ENCODE measurements around the gene SCRT2. TPM values are rescaled to one million over a fixed set of nuclear protein-coding genes. Genes with fewer than 3 reads are reported as not detected.

SCRT2 gene
- total and polyA plus RNA-seq, 2 donors (not counting 3 experiments of a cell fraction or from before 2014, with no cell fraction given): not detected

GRCh38 chr20:650281-650680, 25.3 kb downstream of the SCRT2 start:
- Histone ChIP-seq H4K20me1 (replicated peaks; ENCODE audit: control insufficient read depth, extremely low read depth, insufficient read depth, low read length) (no peaks in the 10 kb centered on the region), H3K9ac (replicated peaks; ENCODE audit: extremely low read depth, insufficient read depth, low read length) (no peak overlapping the region), H3K36me3 (ENCODE audit: control insufficient read depth in 2 of 2, extremely low read depth in 1 of 2, insufficient read depth in 2 of 2, low read length in 2 of 2) (peaks cover 3 to 15% of the 10 kb centered on the region in 2 experiments), H3K27me3 (ENCODE audit: control insufficient read depth in 2 of 2, insufficient read depth in 2 of 2, low read length in 2 of 2) (peaks cover 0 to under 1% of the 10 kb centered on the region in 2 experiments), H3K79me2 (ENCODE audit: control insufficient read depth, insufficient read depth, low read length) (peaks cover 26% of the 10 kb centered on the region), H3K9me3 (replicated peaks; ENCODE audit: control insufficient read depth, insufficient read depth, low read length) (no peaks in the 10 kb centered on the region), H3K9me1 (replicated peaks; ENCODE audit: control insufficient read depth, extremely low read depth, insufficient read depth, low read length) (no peaks in the 10 kb centered on the region), H3K4me2 (ENCODE audit: insufficient read depth, low read length) (no peak overlapping the region), H3K4me3 (replicated peaks in 1 of 3; ENCODE audit: insufficient read depth in 1 of 3, low read depth in 1 of 3, low read length in 3 of 3) (no peak overlapping the region), H3K4me1 (ENCODE audit: control insufficient read depth, extremely low read depth, insufficient read depth, low read length) (peaks cover 15% of the 10 kb centered on the region), H3K27ac (ENCODE audit: insufficient read depth, low read depth, low read length) (no peak overlapping the region), H2AFZ (ENCODE audit: low read depth, low read length) (no peak overlapping the region)
- FAIRE-seq (no peak), DNase-seq (ENCODE audit: low read depth, low spot score) (no peak)
- POLR2A ChIA-PET: no interaction called here
- CTCF ChIA-PET: interaction anchor here (3.1 kb wide), 1 partner anchor 17 kb away, joined by 23 read pairs; no protein-coding TSS in a partner anchor
- TF ChIP-seq EZH2 (IDR thresholded peaks at IDR 0.05; ENCODE audit: borderline replicate concordance, low read depth, low read length, severe bottlenecking): no peak
- TF ChIP-seq GATA2 (IDR thresholded peaks at IDR 0.05; ENCODE audit: insufficient read depth, insufficient read length, low read depth, low read length): no peak
- TF ChIP-seq POLR2AphosphoS5 (IDR thresholded peaks at IDR 0.05; ENCODE audit: insufficient read depth, low read depth, low read length): no peak
- TF ChIP-seq, protein P1, sequence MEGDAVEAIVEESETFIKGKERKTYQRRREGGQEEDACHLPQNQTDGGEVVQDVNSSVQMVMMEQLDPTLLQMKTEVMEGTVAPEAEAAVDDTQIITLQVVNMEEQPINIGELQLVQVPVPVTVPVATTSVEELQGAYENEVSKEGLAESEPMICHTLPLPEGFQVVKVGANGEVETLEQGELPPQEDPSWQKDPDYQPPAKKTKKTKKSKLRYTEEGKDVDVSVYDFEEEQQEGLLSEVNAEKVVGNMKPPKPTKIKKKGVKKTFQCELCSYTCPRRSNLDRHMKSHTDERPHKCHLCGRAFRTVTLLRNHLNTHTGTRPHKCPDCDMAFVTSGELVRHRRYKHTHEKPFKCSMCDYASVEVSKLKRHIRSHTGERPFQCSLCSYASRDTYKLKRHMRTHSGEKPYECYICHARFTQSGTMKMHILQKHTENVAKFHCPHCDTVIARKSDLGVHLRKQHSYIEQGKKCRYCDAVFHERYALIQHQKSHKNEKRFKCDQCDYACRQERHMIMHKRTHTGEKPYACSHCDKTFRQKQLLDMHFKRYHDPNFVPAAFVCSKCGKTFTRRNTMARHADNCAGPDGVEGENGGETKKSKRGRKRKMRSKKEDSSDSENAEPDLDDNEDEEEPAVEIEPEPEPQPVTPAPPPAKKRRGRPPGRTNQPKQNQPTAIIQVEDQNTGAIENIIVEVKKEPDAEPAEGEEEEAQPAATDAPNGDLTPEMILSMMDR (IDR thresholded peaks at IDR 0.05; ENCODE audit: extremely low read depth in 1 of 2, insufficient read depth in 1 of 2, low read depth in 1 of 2, low read length in 2 of 2): no peak
- TF ChIP-seq POLR2A (IDR thresholded peaks at IDR 0.05; ENCODE audit: low read depth, low read length): no peak
- BruUV-seq (replicated peaks): no TSS peak
- dilution Hi-C loops (cut with MboI; ENCODE audit: extremely low pct_ligation_motif_present, low sequenced_read_pairs): no loop called here
- intact Hi-C loops (cut with micrococcal nuclease): no loop called here

- H3K4me2 ChIP-seq (ENCODE audit: insufficient read depth, low read length): no peak overlapping the region
- no peak for TF ChIP-seq JUN (IDR thresholded peaks at IDR 0.05; ENCODE audit: borderline replicate concordance, insufficient read depth, insufficient read length, low read depth)
- TF ChIP-seq, protein P1 (IDR thresholded peaks at IDR 0.05; ENCODE audit: extremely low read depth in 1 of 2, insufficient read depth in 1 of 2, low read depth in 1 of 2, low read length in 2 of 2): no peak
- TF ChIP-seq, protein P2, sequence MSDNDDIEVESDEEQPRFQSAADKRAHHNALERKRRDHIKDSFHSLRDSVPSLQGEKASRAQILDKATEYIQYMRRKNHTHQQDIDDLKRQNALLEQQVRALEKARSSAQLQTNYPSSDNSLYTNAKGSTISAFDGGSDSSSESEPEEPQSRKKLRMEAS (IDR thresholded peaks at IDR 0.05; ENCODE audit: insufficient read depth, insufficient read length): no peak
- TF ChIP-seq FOS (IDR thresholded peaks at IDR 0.05; ENCODE audit: borderline replicate concordance, insufficient read depth, low read length): no peak
- no peak for TF ChIP-seq POLR2A (IDR thresholded peaks at IDR 0.05; ENCODE audit: low read depth, low read length)
- TF ChIP-seq EZH2 (IDR thresholded peaks at IDR 0.05; ENCODE audit: borderline replicate concordance, low read depth, low read length, severe bottlenecking): no peak
- TF ChIP-seq GATA2 (IDR thresholded peaks at IDR 0.05; ENCODE audit: insufficient read depth, insufficient read length, low read depth, low read length): no peak
- TF ChIP-seq MYC (IDR thresholded peaks at IDR 0.05; ENCODE audit: low read depth, low read length): no peak
- no peak for TF ChIP-seq POLR2AphosphoS5 (IDR thresholded peaks at IDR 0.05; ENCODE audit: insufficient read depth, low read depth, low read length)
- H3K9me3 ChIP-seq (replicated peaks; ENCODE audit: control insufficient read depth, insufficient read depth, low read length): no peaks in the 10 kb centered on the region
- H3K36me3 ChIP-seq (ENCODE audit: control insufficient read depth in 2 of 2, extremely low read depth in 1 of 2, insufficient read depth in 2 of 2, low read length in 2 of 2): peaks cover 3 to 15% of the 10 kb centered on the region in 2 experiments
- H3K9ac ChIP-seq (replicated peaks; ENCODE audit: extremely low read depth, insufficient read depth, low read length): no peak overlapping the region
- ChIA-PET POLR2A (no interaction called here), CTCF (interaction anchor here (2.2 to 6.3 kb wide), 4 partner anchors 10 to 86 kb away, joined by 8 to 298 read pairs (median 54); no protein-coding TSS in a partner anchor)
- H3K27ac ChIP-seq (ENCODE audit: insufficient read depth, low read depth, low read length): no peak overlapping the region
- H3K9me1 ChIP-seq (replicated peaks; ENCODE audit: control insufficient read depth, extremely low read depth, insufficient read depth, low read length): no peaks in the 10 kb centered on the region
- H3K4me1 ChIP-seq (ENCODE audit: control insufficient read depth, extremely low read depth, insufficient read depth, low read length): peaks cover 8% of the 10 kb centered on the region
- intact Hi-C loops (cut with micrococcal nuclease) (no loop called here), dilution Hi-C loops (cut with MboI; ENCODE audit: extremely low pct_ligation_motif_present, low sequenced_read_pairs) (no loop called here)
- no TSS peak for BruUV-seq (replicated peaks)
- no peak for DNase-seq (ENCODE audit: low read depth, low spot score)
- H3K4me3 ChIP-seq (replicated peaks in 1 of 3; ENCODE audit: insufficient read depth in 1 of 3, low read depth in 1 of 3, low read length in 3 of 3): no peak overlapping the region
- no peaks in the 10 kb centered on the region for H4K20me1 ChIP-seq (replicated peaks; ENCODE audit: control insufficient read depth, extremely low read depth, insufficient read depth, low read length)
- no peaks in the 10 kb centered on the region for H3K27me3 ChIP-seq (ENCODE audit: control insufficient read depth in 2 of 2, insufficient read depth in 2 of 2, low read length in 2 of 2)
- FAIRE-seq: no peak
- H3K79me2 ChIP-seq (ENCODE audit: control insufficient read depth, insufficient read depth, low read length): peaks cover 22% of the 10 kb centered on the region
- H2AFZ ChIP-seq (ENCODE audit: low read depth, low read length): no peak overlapping the region
These were observed 28.1 kb downstream of the SCRT2 start for GRCh38 chr20:647479-648019.

Data from endothelial cell of umbilical vein (primary cell).